Thoracic aorta (tissue), 2 donors: ENCODE results near the gene FAM171A1. TPM values are rescaled to one million over a fixed set of nuclear protein-coding genes. Genes with fewer than 3 reads are reported as not detected.

Source experiments
- ATAC-seq: fragments of 150-250 bp; one replicate; pipeline ENCODE4 v1.8.0; 2017; ENCODE audit warnings: low read depth; ENCODE audit not compliant: insufficient number of reproducible peaks, low FRiP score
- DNase-seq: peaks from one replicate; pipeline ENCODE4 v3.0.0-alpha.2; 2020; ENCODE audit warnings: low spot score
- H3K27ac ChIP-seq, 2 donors: fragments of 200-600 bp; sonication (generic); 1 replicate in 1 of 2; 2 replicates in 1 of 2; pipeline ENCODE4 v1.5.1; 2016; ENCODE audit warnings: mild to moderate bottlenecking in 2 of 2, moderate library complexity in 2 of 2
- H3K27me3 ChIP-seq: fragments of 200-600 bp; sonication (generic); replicated peaks from 2 replicates; pipeline ENCODE4 v1.6.0; 2016; ENCODE audit warnings: mild to moderate bottlenecking; ENCODE audit not compliant: insufficient read depth
- H3K36me3 ChIP-seq: fragments of 200-600 bp; sonication (generic); one replicate; pipeline ENCODE4 v1.5.1; 2016
- H3K4me1 ChIP-seq, 2 donors: fragments of 200-600 bp; sonication (generic); 1 replicate in 1 of 2; 2 replicates in 1 of 2; pipeline versions ENCODE4 v1.5.1 to v1.6.0; 2016; ENCODE audit warnings: low read depth in 2 of 2, mild to moderate bottlenecking in 1 of 2; ENCODE audit not compliant: control insufficient read depth in 1 of 2
- H3K4me3 ChIP-seq: fragments of 200-600 bp; sonication (generic); 2 replicates; pipeline ENCODE4 v1.5.1; 2016; ENCODE audit warnings: mild to moderate bottlenecking
- H3K9me3 ChIP-seq: fragments of 200-600 bp; sonication (generic); 2 replicates; pipeline ENCODE4 v1.5.1; 2016
- total RNA-seq, 2 donors: library from RNA; depleted of rRNA; stranded (reverse); fragments of >200 nt; gene quantifications; one replicate each; pipeline versions ENCODE4 v1.1.0 to v1.2.3, GENCODE V29; 2016
- TF ChIP-seq, protein P1 (sequence below): fragments of 200-600 bp; sonication (generic); IDR thresholded peaks from one replicate; pipeline ENCODE4 v1.5.1; 2019; ENCODE audit warnings: antibody characterized with exemption

FAM171A1 gene
- total RNA-seq, 2 donors from 2014 or later = 14.8 to 28.7 TPM

DNA sequence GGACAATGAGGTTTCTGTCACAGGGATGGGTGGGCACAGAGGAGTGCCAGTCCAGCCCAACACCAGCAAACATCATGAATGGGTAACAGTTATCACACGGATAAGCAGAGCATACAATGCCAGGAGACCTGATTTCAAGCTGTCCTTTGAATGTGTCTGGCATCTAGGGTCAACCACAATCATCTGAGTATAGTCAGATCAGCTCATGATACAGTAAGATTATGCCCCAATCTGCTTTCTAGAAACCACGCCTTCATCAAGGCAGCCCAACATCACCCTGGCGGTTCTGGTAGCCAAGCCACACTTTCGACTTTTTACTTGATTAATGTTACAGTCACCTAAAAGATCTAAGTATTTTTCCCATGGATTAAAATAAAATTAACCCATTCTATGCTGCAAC is 10.5 kb downstream of the FAM171A1 start:
- Histone ChIP-seq H3K4me1 (no peaks in the 10 kb centered on the region), H3K4me3 (no peak overlapping the region), H3K27me3 (no peaks in the 10 kb centered on the region), H3K9me3 (no peaks in the 10 kb centered on the region), H3K27ac (no peak overlapping the region), H3K36me3 (no peaks in the 10 kb centered on the region)
- TF ChIP-seq, protein P1, sequence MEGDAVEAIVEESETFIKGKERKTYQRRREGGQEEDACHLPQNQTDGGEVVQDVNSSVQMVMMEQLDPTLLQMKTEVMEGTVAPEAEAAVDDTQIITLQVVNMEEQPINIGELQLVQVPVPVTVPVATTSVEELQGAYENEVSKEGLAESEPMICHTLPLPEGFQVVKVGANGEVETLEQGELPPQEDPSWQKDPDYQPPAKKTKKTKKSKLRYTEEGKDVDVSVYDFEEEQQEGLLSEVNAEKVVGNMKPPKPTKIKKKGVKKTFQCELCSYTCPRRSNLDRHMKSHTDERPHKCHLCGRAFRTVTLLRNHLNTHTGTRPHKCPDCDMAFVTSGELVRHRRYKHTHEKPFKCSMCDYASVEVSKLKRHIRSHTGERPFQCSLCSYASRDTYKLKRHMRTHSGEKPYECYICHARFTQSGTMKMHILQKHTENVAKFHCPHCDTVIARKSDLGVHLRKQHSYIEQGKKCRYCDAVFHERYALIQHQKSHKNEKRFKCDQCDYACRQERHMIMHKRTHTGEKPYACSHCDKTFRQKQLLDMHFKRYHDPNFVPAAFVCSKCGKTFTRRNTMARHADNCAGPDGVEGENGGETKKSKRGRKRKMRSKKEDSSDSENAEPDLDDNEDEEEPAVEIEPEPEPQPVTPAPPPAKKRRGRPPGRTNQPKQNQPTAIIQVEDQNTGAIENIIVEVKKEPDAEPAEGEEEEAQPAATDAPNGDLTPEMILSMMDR = no peak
- ATAC-seq (no peak), DNase-seq (no peak)

DNA sequence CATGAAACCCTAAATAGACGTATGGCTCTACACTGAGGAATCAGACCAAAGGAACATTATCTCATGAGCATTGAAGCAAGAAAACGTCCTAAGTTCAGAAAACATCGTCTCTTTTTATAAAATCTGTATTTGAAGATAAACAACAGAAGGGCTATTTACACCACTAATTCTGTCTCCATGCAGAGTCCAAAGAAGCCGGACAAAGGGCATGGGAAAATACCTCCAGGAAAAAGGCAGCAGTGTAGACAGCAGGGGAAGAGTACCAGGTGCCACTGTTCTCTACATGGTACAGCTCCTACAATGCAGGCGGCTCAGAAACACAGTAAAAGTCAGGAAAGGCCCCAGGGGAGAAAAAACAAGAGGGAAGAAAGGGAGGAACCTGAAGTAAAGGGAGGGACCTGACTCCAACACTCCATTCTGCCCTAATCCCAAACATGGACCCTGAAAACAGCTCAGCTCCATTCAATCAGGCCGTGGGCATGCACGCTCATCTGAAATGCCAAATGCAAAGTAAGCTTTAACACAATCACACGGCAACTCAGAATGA is 17.5 kb downstream of the FAM171A1 start:
- ATAC-seq (no peak), DNase-seq (no peak)
- Histone ChIP-seq H3K9me3 (no peaks in the 10 kb centered on the region), H3K27ac (no peak overlapping the region), H3K4me3 (no peak overlapping the region), H3K27me3 (no peaks in the 10 kb centered on the region), H3K4me1 (no peaks in the 10 kb centered on the region), H3K36me3 (no peaks in the 10 kb centered on the region)
- TF ChIP-seq, protein P1 = no peak

DNA sequence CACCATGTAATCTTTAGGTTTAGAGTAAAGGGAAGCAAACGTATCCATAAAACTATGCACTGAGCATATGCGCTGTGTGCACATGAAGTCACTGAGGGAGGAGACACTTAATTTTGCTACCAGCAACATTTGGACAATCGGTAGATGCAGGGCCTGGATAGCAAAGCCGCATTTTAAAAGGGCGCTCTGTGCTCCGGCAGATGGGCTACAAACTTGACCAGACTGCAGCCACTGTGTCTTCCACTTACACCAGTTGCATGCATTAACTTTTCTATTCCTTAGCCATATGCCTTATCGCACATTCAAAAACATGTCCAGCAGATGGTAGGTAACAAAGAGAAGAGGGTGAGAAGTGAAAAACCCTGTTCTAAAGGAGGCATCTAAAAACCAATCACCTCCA is 18.3 kb downstream of the FAM171A1 start:
- TF ChIP-seq, protein P1 = no peak
- no peak for DNase-seq
- peaks cover 0 to 4% of the 10 kb centered on the region in 2 donors for H3K4me1 ChIP-seq
- H3K27ac ChIP-seq = no peak overlapping the region
- H3K4me3 ChIP-seq = no peak overlapping the region
- H3K9me3 ChIP-seq = no peaks in the 10 kb centered on the region
- no peaks in the 10 kb centered on the region for H3K27me3 ChIP-seq
- H3K36me3 ChIP-seq = no peaks in the 10 kb centered on the region
- no peak for ATAC-seq

DNA sequence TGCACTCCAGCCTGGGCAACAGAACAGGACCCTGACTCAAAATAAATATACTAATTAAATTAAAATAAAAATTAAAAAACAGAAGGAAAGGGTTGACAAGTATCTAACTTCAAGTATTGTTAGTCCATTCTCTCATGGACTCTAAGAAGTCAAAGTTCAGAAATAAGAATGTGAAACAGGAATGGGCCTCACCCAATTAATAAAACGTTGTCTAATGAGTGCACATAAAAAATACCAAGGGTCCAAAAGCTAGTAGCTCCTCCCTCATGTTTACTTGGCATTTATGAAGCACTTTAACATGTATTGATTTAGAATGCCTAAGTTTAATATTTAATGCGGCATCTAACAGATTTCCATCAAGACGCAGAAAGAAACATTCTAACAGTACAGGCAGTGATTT is 18.9 kb downstream of the FAM171A1 start:
- H3K27ac ChIP-seq = no peak overlapping the region
- no peaks in the 10 kb centered on the region for H3K27me3 ChIP-seq
- H3K36me3 ChIP-seq = no peaks in the 10 kb centered on the region
- no peak overlapping the region for H3K4me3 ChIP-seq
- no peaks in the 10 kb centered on the region for H3K9me3 ChIP-seq
- peaks cover 0 to 4% of the 10 kb centered on the region in 2 donors for H3K4me1 ChIP-seq
- ATAC-seq (no peak), DNase-seq (no peak)
- TF ChIP-seq, protein P1 = no peak

DNA sequence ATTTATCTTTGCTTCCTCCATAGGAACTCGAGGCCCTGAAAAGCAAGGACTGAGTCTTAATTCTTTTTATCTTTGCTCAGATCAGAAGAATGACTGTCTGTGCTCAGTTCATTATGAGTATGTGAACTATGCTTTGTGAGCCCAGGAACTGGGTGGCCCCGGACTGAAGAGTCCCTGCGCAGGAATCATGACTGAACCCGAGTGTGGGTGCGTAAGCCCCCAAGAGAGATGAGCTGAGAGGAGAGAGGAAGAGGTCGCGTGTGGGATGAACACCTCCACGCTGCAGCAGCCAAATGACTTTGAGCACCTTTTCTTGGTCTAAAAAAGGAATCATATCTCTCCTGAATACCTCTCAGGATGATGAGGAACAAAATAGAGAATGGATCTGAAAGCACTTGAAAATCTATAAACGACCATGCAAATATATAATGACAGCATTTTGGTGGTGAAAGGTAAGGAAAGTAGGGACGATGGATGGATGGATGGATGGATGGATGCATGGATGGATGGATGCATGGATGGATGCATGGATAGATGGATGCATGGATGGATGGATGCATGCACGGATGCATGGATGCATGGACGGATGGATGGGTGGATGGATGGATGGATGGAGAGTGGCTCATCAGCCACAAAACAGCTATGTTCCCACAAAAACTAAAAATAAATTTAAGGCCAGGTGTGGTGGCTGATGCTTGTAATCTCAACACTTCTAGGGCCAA is 19.8 kb downstream of the FAM171A1 start:
- TF ChIP-seq, protein P1 = no peak
- ATAC-seq = no peak
- Histone ChIP-seq H3K27me3 (no peaks in the 10 kb centered on the region), H3K36me3 (no peaks in the 10 kb centered on the region), H3K9me3 (no peaks in the 10 kb centered on the region), H3K27ac (no peak overlapping the region), H3K4me3 (no peak overlapping the region), H3K4me1 (peaks cover 0 to 13% of the 10 kb centered on the region in 2 donors)
- DNase-seq = no peak
